ENCODE results near the gene FBLN1. TPM values are rescaled to one million over a fixed set of nuclear protein-coding genes. Genes with fewer than 3 reads are reported as not detected.
"Not testable (repeated sequence)": the region's sequence is repeated elsewhere in the genome, so short reads cannot be mapped to it uniquely, and the experiment has no call there.

FBLN1 gene
- total RNA-seq, 1 experiment from 2014 or later = 23.4 TPM

- H3K9me2 ChIP-seq (ENCODE audit: insufficient read depth) = no peaks in the 10 kb centered on the region
- H2AFZ ChIP-seq (ENCODE audit: low read depth, low read length, poor library complexity, severe bottlenecking) = no peak overlapping the region
- POLR2A ChIA-PET = no interaction called here
- no peaks in the 10 kb centered on the region for H3K9me3 ChIP-seq (ENCODE audit: control insufficient read depth in 1 of 2, insufficient read depth in 1 of 2, low read depth in 1 of 2, low read length in 2 of 2)
- H3K4me1 ChIP-seq (ENCODE audit: control insufficient read depth in 1 of 2, insufficient read depth in 2 of 2, low read length in 2 of 2) = peaks cover 0 to 13% of the 10 kb centered on the region in 2 experiments; a peak in 2 of 4 replicates
- RAD21 ChIA-PET (ENCODE audit: low non-redundant PET in 1 of 2, low total read pairs in 2 of 2, uncharacterized antibody in 2 of 2, unreplicated experiment in 2 of 2) = no interaction called here
- no peaks in the 10 kb centered on the region for H3K36me3 ChIP-seq (ENCODE audit: control insufficient read depth in 1 of 2, insufficient read depth in 2 of 2, low read length in 2 of 2)
- TF ChIP-seq JUND (IDR thresholded peaks at IDR 0.05) (no peak), TCF7L2 (IDR thresholded peaks at IDR 0.05; ENCODE audit: borderline replicate concordance, extremely low read depth, insufficient read depth, insufficient read length) (no peak), SIN3A (IDR thresholded peaks at IDR 0.05; ENCODE audit: low read depth) (no peak), ATF3 (IDR thresholded peaks at IDR 0.05) (no peak), YY1 (IDR thresholded peaks at IDR 0.05; ENCODE audit: extremely low read depth, insufficient replicate concordance, low read depth, low read length) (no peak), ZNF274 (IDR thresholded peaks at IDR 0.05; ENCODE audit: low read depth, low read length) (no peak), FOSL1 (IDR thresholded peaks at IDR 0.05; ENCODE audit: low read depth) (no peak)
- H3K79me2 ChIP-seq (ENCODE audit: insufficient read depth, low read length) = no peaks in the 10 kb centered on the region
- no peak overlapping the region for H3K9ac ChIP-seq (ENCODE audit: low read length)
- intact Hi-C loops (cut with micrococcal nuclease) = no loop called here
- H3K27me3 ChIP-seq (ENCODE audit: insufficient read depth, low read length) = no peaks in the 10 kb centered on the region
- BruUV-seq (replicated peaks) = no TSS peak
- no peak overlapping the region for H3K4me2 ChIP-seq (ENCODE audit: low read length)
- CTCF ChIA-PET = no interaction called here
- no peaks in the 10 kb centered on the region for H4K20me1 ChIP-seq (ENCODE audit: insufficient read depth)
- DNase-seq (ENCODE audit: low read depth, low spot score) = no peak
- H3K4me3 ChIP-seq (replicated peaks in 1 of 2; ENCODE audit: low read depth in 1 of 2, low read length in 2 of 2) = no peak overlapping the region
- ATAC-seq = no peak
- no peak overlapping the region for H3K27ac ChIP-seq (ENCODE audit: low read depth, low read length)
Measured at GRCh38 chr22:45535290-45535689, 32.6 kb downstream of the FBLN1 start.

GRCh38 chr22:45535835-45536234, 33.2 kb downstream of the FBLN1 start:
- H3K27ac ChIP-seq (ENCODE audit: low read depth, low read length); H3K36me3 ChIP-seq (ENCODE audit: control insufficient read depth in 1 of 2, insufficient read depth in 2 of 2, low read length in 2 of 2); POLR2A ChIA-PET; H3K9me2 ChIP-seq (ENCODE audit: insufficient read depth); H3K9me3 ChIP-seq (ENCODE audit: control insufficient read depth in 1 of 2, insufficient read depth in 1 of 2, low read depth in 1 of 2, low read length in 2 of 2); DNase-seq (ENCODE audit: low read depth, low spot score); H3K4me3 ChIP-seq (replicated peaks in 1 of 2; ENCODE audit: low read depth in 1 of 2, low read length in 2 of 2); ATAC-seq; BruUV-seq (replicated peaks); H4K20me1 ChIP-seq (ENCODE audit: insufficient read depth); CTCF ChIA-PET; H3K79me2 ChIP-seq (ENCODE audit: insufficient read depth, low read length); H3K4me2 ChIP-seq (ENCODE audit: low read length); H2AFZ ChIP-seq (ENCODE audit: low read depth, low read length, poor library complexity, severe bottlenecking); RAD21 ChIA-PET (ENCODE audit: low non-redundant PET in 1 of 2, low total read pairs in 2 of 2, uncharacterized antibody in 2 of 2, unreplicated experiment in 2 of 2); H3K27me3 ChIP-seq (ENCODE audit: insufficient read depth, low read length); intact Hi-C loops (cut with micrococcal nuclease); H3K9ac ChIP-seq (ENCODE audit: low read length): not testable (repeated sequence)
- peaks cover 0 to 13% of the 10 kb centered on the region in 2 experiments; a peak in 2 of 4 replicates for H3K4me1 ChIP-seq (ENCODE audit: control insufficient read depth in 1 of 2, insufficient read depth in 2 of 2, low read length in 2 of 2)

Data from HCT116 (cell line).